ENCODE data around the gene MRPS6. TPM values are rescaled to one million over a fixed set of nuclear protein-coding genes. Genes with fewer than 3 reads are reported as not detected.
A peak's percentile ranks its signal among the peaks of the same experiment; 100 is the strongest.

Gene MRPS6
- polyA plus RNA-seq, 6 donors from 2014 or later = 92.5 to 132 (median 103) TPM

DNA sequence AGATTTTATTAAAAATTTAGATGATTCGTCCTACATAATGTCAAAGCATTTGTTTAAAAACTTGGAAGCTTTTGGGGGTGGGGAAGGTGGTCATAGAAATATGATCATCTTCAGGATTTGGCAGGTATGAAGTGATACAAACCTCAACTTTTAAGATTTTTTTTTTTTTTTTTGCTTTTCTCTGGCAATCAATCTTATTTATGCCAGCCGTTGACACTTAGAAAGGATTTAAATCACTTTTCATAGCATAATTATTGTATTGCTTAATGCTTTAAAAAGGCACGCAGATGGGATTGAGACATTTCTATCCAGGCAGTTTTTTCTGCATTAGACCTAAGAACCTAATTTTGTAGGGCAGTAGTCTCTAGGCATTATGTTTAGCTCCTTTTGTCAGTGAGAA lies 19.7 kb downstream of the MRPS6 start:
- no peak for DNase-seq
- ATAC-seq (ENCODE audit: low read depth in 2 of 2) = no peak
- Mint-ChIP-seq H3K4me1 (peaks cover 27 to 51% (median 44%) of the 10 kb centered on the region in 3 donors), H3K36me3 (peaks cover 14 to 17% of the 10 kb centered on the region in 2 donors), H3K9me3 (no peaks in the 10 kb centered on the region), H3K27me3 (no peaks in the 10 kb centered on the region), H3K27ac (peak overlapping the region in 1 of 6 donors; percentile 18), H3K4me3 (no peak overlapping the region)

DNA sequence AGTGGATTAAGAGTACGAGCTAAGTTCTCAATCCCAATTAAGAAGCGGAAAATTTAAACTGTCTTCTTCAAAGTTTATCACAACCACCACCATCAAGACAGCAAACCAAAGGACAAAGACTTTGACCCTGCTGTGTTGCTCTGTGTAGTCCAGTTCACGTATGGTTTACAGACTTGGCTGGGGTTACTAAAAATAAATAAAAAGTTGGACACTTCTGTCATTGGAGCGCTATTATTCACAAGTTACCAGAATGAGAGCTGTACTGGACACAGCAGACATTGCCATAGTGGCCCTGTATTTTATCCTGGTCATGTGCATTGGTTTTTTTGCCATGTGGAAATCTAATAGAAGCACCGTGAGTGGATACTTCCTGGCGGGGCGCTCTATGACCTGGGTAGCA lies 21.6 kb downstream of the MRPS6 start:
- Mint-ChIP-seq H3K4me3 (no peak overlapping the region), H3K36me3 (peaks cover 14 to 25% of the 10 kb centered on the region in 2 donors), H3K9me3 (no peaks in the 10 kb centered on the region), H3K27ac (no peak overlapping the region), H3K27me3 (no peaks in the 10 kb centered on the region), H3K4me1 (peaks cover 23 to 52% (median 48%) of the 10 kb centered on the region in 3 donors)
- ATAC-seq (ENCODE audit: low read depth in 2 of 2) (no peak), DNase-seq (no peak)

DNA sequence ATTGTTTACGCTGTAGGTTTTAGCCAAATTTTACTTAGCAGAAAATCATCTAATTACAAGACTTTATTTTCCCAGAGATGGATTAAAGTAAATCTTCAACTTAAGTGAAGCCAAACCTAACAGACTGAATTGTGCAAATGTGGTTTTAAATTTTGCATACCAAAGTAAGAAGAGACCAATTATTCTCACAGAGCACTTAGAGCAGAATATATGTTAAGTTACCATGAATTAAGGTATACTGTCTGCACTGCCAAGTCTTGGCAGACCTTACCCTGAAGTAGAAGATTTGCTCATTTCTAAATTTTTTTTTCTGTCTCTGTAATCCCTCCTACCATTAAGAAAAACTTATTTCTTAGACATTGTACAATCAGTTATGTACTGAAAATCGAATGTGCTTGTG lies 24.1 kb downstream of the MRPS6 start:
- Mint-ChIP-seq H3K36me3 (peaks cover 14 to 25% of the 10 kb centered on the region in 2 donors), H3K27ac (no peak overlapping the region), H3K4me3 (no peak overlapping the region), H3K4me1 (peaks cover 32 to 51% (median 32%) of the 10 kb centered on the region in 3 donors), H3K9me3 (no peaks in the 10 kb centered on the region), H3K27me3 (no peaks in the 10 kb centered on the region)
- DNase-seq (no peak), ATAC-seq (ENCODE audit: low read depth in 2 of 2) (no peak)

DNA sequence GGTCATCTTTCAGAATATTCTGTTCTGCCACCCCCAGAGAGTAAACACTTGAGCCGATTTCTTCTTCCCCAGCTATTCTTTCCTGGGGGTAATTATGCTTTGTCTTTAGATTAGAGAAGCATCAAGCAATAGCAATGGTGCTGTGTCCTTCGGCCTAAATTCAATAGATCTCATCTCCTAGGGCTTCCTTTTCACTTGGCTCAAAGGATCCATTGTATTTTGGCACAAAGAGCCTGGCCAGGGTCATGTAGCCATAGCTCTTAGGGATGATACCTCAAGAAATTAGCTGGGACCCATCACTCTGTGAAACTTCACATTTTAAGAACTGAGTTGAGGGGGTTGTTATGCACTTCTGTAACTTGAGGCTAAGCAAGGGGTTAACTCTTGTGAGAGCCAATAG lies 27.0 kb downstream of the MRPS6 start:
- Mint-ChIP-seq H3K27me3 (no peaks in the 10 kb centered on the region), H3K9me3 (no peaks in the 10 kb centered on the region), H3K36me3 (peaks cover 11 to 18% of the 10 kb centered on the region in 2 donors), H3K4me3 (no peak overlapping the region), H3K4me1 (peaks cover 28 to 59% (median 35%) of the 10 kb centered on the region in 3 donors), H3K27ac (no peak overlapping the region)
- DNase-seq (no peak), ATAC-seq (ENCODE audit: low read depth in 2 of 2) (no peak)

DNA sequence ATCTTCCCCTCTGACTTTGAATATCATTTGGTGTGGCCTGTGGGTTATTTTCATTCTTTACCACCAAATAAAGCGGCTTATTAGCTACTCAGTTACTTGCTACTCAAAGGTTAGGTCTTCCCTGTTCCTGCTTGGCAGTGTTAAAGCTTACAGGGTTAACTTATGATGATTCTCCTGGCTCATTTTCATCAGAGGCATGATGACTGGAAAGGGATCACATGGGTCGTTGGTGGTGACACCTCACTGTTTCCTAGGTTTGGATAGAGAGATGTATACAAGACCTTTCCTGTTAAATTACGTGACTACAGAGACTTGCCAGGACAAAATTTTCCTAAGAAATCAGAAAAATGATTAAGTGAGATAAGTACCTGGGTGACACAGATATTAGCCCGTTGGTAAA lies 27.4 kb downstream of the MRPS6 start:
- H3K9me3 Mint-ChIP-seq = no peaks in the 10 kb centered on the region
- peaks cover 28 to 55% (median 35%) of the 10 kb centered on the region in 3 donors for H3K4me1 Mint-ChIP-seq

DNA sequence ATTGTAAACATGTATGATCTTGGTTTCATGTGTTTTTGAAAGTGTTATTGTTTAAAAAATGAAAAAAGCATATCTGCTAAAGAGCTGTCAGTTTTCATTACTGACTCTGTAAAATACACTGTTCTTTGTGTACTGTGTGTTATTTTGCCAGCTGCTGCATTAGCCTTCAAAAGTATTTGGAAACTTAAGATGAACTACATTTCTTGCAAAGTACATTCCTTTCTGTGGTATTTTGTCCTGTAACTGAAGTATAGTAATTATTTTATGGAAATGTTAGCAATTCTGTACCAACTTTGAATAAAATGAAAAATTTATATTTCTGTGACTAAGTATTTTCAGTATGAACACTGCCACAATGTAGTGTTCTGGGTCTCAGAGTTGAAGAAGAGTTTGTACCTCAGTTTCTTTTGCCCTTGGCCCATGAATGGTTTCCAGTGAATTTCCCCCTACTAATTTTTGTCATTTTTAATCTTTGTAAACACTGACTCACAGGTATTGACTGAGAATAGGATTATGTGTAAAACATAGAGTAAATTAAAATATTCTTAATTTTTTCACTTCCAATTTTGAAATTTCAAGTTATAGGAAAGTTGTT lies 32.7 kb downstream of the MRPS6 start:
- peaks cover 6 to 22% (median 6%) of the 10 kb centered on the region in 3 donors for H3K4me1 Mint-ChIP-seq
- no peak overlapping the region for H3K4me3 Mint-ChIP-seq
- no peaks in the 10 kb centered on the region for H3K27me3 Mint-ChIP-seq
- ATAC-seq (ENCODE audit: low read depth in 2 of 2) (no peak), DNase-seq (no peak)
- H3K9me3 Mint-ChIP-seq = no peaks in the 10 kb centered on the region
- peaks cover 0 to 5% of the 10 kb centered on the region in 2 donors for H3K36me3 Mint-ChIP-seq
- no peak overlapping the region for H3K27ac Mint-ChIP-seq

More for the DNA sequence above, 27.4 kb downstream of the MRPS6 start:
- Mint-ChIP-seq H3K36me3 (peaks cover 6 to 18% of the 10 kb centered on the region in 2 donors), H3K27ac (no peak overlapping the region), H3K4me3 (no peak overlapping the region), H3K27me3 (no peaks in the 10 kb centered on the region)
- ATAC-seq (ENCODE audit: low read depth in 2 of 2) = no peak
- no peak for DNase-seq

DNA sequence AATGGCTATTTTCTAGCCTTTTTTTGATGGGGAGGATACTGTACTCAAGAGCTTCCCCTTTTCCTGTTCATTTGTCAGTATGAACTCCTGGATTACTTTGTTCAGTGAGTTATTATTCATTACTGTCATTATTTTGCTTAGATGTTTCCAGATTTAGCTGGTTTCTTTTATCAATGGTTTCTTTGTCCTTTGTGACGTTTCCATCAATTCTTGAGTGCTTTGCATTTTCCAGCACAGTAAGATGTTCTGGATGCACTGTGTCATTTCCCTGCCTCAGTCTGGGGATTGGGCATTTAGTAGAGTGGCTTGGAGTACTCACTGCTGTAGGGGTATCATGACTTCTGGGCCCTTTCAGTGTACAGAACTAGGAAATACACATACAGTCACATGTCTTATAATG lies 34.2 kb downstream of the MRPS6 start:
- peaks cover 10 to 33% (median 13%) of the 10 kb centered on the region in 3 donors for H3K4me1 Mint-ChIP-seq
- H3K4me3 Mint-ChIP-seq = no peak overlapping the region
- ATAC-seq (ENCODE audit: low read depth in 2 of 2) = no peak
- H3K27ac Mint-ChIP-seq = no peak overlapping the region
- no peak for DNase-seq
- peaks cover 0 to 5% of the 10 kb centered on the region in 2 donors for H3K36me3 Mint-ChIP-seq
- no peaks in the 10 kb centered on the region for H3K27me3 Mint-ChIP-seq
- H3K9me3 Mint-ChIP-seq = no peaks in the 10 kb centered on the region

DNA sequence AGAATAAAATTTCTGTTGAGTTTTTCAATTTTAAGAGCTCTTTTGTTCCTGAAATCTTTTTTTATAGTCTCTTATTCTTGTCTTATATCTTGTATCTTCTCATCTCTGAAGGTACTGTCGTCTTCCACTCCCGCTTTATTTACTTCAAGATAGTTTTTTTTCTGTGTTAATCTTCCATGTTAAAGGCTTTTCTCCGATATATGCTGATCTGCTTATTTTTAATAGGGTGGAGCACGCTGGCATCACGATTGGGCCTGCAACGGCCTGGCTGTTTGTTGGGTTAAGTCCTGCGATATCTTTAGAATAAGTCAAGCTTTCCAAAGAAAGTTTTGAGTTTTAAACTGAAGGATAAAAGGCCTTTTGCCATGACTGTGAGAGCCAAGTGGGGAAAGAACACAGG lies 35.7 kb downstream of the MRPS6 start:
- H3K27ac Mint-ChIP-seq = no peak overlapping the region
- no peak for DNase-seq
- no peak for ATAC-seq (ENCODE audit: low read depth in 2 of 2)
- H3K4me3 Mint-ChIP-seq = no peak overlapping the region
- H3K4me1 Mint-ChIP-seq = peaks cover 19 to 29% (median 19%) of the 10 kb centered on the region in 3 donors
- peaks cover 0 to 8% of the 10 kb centered on the region in 2 donors for H3K36me3 Mint-ChIP-seq
- H3K9me3 Mint-ChIP-seq = no peaks in the 10 kb centered on the region
- no peaks in the 10 kb centered on the region for H3K27me3 Mint-ChIP-seq

DNA sequence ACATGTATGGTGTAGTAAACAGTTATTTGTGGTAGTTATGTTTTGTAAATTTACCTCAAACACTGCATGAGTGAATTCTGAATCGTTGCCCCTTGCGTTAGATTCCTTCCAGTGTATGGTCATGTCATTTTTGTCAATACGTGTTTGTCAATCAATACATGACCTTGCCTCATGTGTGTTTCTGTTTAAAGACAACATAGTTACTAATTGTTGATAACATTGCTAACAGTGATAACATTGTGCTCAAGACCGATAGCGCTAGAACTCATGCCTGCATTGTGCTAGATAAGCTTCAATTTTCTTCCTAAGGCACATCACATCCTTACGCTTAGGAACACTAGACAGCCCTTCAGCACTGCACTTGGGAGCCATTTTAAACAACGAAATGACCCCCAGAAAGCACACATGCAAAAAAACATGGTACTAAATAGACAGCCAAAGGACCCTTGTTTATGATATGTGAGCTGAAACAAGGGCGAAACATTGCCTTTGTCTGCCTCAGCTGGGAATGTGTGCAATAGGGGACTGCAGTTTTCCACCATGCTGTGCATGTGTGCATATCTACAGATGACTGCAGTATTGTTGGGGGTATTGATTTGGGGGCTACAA lies 37.3 kb downstream of the MRPS6 start:
- Mint-ChIP-seq H3K4me1 (peaks cover 19 to 25% (median 23%) of the 10 kb centered on the region in 3 donors), H3K4me3 (no peak overlapping the region), H3K9me3 (no peaks in the 10 kb centered on the region), H3K27me3 (no peaks in the 10 kb centered on the region), H3K27ac (peak overlapping the region in 1 of 6 donors; percentile 62), H3K36me3 (peaks cover 0 to 5% of the 10 kb centered on the region in 2 donors)
- ATAC-seq (ENCODE audit: low read depth in 2 of 2) (no peak), DNase-seq (no peak)

DNA sequence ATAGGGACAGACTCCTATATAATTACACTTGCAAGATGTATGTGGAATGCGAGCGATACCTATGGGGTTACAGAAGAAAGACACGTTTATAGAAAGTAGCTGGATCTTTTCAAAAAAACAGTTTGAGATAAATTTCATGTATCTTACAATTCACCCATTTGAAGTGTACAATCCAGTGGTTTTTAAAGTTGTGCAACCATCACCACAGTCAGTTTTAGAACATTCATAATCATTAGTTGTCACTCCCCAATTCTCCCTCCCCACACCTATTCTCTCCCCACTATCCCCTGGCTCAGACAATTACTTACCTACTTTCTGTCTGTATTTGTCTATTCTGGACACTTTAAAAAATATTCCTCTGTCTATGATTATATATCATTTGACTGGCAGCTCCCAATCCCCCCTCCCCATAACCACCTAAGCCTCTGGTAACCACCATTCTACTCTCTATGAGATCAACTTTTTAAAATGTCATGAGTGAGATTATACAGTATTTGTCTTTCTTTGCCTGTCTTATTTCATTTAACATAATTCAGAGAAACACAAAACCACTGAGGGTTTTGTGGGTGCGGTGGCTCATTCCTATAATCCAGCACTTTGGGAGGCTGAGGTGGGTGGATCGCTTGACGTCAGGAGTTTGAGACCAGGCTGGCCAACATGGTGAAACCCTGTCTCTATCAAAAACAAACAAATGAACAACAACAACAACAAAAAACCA lies 39.1 kb downstream of the MRPS6 start:
- peaks cover 0 to 11% of the 10 kb centered on the region in 2 donors for H3K36me3 Mint-ChIP-seq
- H3K4me3 Mint-ChIP-seq = no peak overlapping the region
- H3K4me1 Mint-ChIP-seq = peaks cover 13 to 28% (median 25%) of the 10 kb centered on the region in 3 donors
- no peaks in the 10 kb centered on the region for H3K9me3 Mint-ChIP-seq
- no peaks in the 10 kb centered on the region for H3K27me3 Mint-ChIP-seq
- DNase-seq (no peak), ATAC-seq (ENCODE audit: low read depth in 2 of 2) (no peak)
- H3K27ac Mint-ChIP-seq = no peak overlapping the region

DNA sequence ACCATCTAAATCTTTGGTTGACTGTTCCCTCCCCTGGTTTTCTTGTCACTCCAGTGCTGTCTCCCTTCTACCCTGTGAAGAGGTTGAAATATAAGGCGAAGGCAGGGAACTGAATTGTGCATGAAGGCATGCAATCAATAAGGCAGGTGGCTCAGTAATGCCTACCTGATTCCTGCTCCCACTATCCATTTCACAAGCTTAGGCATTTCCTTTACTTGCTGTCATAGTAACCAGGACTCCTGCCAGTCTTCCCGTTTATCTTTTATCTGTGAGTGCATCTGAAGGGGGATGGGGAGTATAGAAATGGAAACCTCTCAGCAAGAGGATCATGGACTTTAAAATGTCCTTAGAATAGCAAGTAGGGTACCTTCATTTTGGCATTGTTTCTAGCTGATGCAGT lies 40.5 kb downstream of the MRPS6 start:
- H3K27me3 Mint-ChIP-seq = no peaks in the 10 kb centered on the region
- ATAC-seq (ENCODE audit: low read depth in 2 of 2) = no peak

DNA sequence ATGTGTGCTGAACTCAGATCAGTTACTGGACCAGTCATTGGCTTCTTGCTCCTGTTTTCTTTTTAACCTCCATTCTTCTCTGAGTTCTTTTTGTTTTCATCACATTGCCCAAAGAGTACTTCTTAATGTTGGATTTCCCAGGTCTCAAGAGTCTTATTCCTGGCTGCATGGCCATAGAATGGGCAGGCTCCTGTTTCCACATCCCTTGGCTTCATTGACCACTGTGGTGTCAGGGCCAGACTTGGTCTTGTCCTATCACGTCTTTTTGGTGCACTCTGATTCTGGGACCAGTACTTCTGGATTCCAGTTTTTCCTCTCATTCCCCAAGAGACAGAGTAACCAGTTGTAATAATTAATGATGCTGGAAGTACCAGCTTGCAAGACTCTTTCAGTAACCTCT lies 41.8 kb downstream of the MRPS6 start:
- ATAC-seq (ENCODE audit: low read depth in 2 of 2) (no peak), DNase-seq (no peak)
- Mint-ChIP-seq H3K27ac (no peak overlapping the region), H3K4me1 (peaks cover 15 to 37% (median 25%) of the 10 kb centered on the region in 3 donors), H3K36me3 (peaks cover 0 to 11% of the 10 kb centered on the region in 2 donors), H3K4me3 (no peak overlapping the region), H3K9me3 (no peaks in the 10 kb centered on the region), H3K27me3 (no peaks in the 10 kb centered on the region)

More for the DNA sequence above, 40.5 kb downstream of the MRPS6 start:
- Mint-ChIP-seq H3K36me3 (peaks cover 0 to 11% of the 10 kb centered on the region in 2 donors), H3K4me3 (no peak overlapping the region), H3K4me1 (peaks cover 13 to 28% (median 25%) of the 10 kb centered on the region in 3 donors), H3K27ac (no peak overlapping the region), H3K9me3 (no peaks in the 10 kb centered on the region)
- no peak for DNase-seq

DNA sequence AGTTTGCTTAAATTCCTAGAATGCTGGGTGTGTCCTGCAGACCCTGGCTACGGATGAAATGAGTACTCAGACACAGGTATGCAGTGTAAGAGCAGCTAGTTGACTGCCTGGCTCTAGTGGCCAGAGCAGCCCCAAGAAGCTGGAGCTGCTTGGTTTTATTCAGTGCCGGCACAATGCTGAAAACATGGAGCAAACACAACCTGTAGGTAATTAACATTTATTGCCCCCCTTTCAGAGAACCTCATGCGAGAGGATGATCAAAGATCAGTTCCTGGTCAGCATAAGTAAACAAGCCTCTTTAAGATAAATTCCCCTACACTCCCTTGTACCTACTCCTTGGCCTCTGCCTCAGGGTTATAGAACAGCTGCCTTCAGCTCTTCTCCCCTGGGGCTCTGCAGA lies 43.2 kb downstream of the MRPS6 start:
- H3K27ac Mint-ChIP-seq = peak overlapping the region in 1 of 6 donors; percentile 62
- H3K4me1 Mint-ChIP-seq = peaks cover 15 to 41% (median 27%) of the 10 kb centered on the region in 3 donors

DNA sequence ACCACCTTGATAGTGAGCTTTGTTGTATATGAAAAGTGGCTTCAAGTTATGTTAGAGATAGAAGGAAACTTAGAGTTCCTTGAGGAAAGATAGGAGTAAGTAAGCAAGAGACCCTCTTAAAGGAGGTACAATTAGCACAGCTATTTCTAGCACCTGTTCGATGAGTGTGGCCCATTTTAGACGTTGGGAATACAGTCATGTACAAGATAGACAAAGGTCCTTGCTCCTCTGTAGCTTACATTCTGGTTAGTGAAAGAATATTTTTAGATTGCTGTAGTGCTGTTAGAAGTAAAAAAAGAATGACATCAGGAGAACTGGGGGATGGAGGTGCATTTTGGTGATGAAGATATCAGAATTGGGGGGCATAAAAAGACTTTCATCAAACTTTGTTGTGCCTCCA lies 47.5 kb downstream of the MRPS6 start:
- Mint-ChIP-seq H3K9me3 (no peaks in the 10 kb centered on the region), H3K27ac (no peak overlapping the region), H3K27me3 (no peaks in the 10 kb centered on the region), H3K4me3 (no peak overlapping the region), H3K4me1 (peaks cover 7 to 55% (median 20%) of the 10 kb centered on the region in 3 donors), H3K36me3 (peaks cover 15 to 21% of the 10 kb centered on the region in 2 donors)
- no peak for DNase-seq
- no peak for ATAC-seq (ENCODE audit: low read depth in 2 of 2)

More for the DNA sequence above, 43.2 kb downstream of the MRPS6 start:
- Mint-ChIP-seq H3K27me3 (no peaks in the 10 kb centered on the region), H3K36me3 (peaks cover 0 to 11% of the 10 kb centered on the region in 2 donors), H3K9me3 (no peaks in the 10 kb centered on the region), H3K4me3 (no peak overlapping the region)
- ATAC-seq (ENCODE audit: low read depth in 2 of 2) (no peak), DNase-seq (no peak)

Data from naive B cell (primary cell).